ENCODE measurements around the gene OR5H1.
"Not testable (repeated sequence)": the region's sequence is repeated elsewhere in the genome, so short reads cannot be mapped to it uniquely, and the experiment has no call there.

Gene OR5H1

GRCh38 chr3:98130421-98130820 lies at the start of gene OR5H1:
Gene OR5H1, plus strand, starts transcription at chr3:98130721. Its CDS starts 1,977 bp downstream, at chr3:98132698.
- DNase-seq = no peak

GRCh38 chr3:98086873-98087272 lies 43.6 kb upstream of the OR5H1 start, which contains the start of gene OR5AC2:
Gene OR5AC2, plus strand, starts transcription at chr3:98087173. Its CDS starts 0 bp downstream, at chr3:98087173.
- DNase-seq = no peak

GRCh38 chr3:98095882-98096281 lies 34.6 kb upstream of the OR5H1 start:
- DNase-seq = no peak

DNA sequence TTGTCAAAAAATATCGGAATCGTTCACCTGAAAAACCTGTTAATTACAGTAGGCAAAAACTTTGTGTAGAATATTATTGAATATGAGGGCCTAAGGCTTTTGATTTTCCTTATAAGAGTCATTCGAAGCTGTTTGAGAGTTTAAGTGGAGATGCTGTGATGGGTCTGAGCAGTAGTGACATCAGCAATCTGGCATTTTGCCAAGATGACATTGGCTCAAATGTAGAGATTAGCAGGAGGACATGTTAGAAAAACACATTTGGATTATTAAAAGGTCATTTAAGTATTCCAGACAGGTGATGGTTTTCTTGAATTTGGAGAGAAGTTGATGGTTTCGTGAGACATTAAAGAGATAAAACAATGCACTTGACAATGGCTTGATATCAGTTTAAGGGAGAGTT lies 30.7 kb upstream of the OR5H1 start:
- DNase-seq = no peak

- DNase-seq = no peak
Observed at GRCh38 chr3:98108162-98108561, 22.4 kb upstream of the OR5H1 start.

GRCh38 chr3:98109807-98110549 lies 20.5 kb upstream of the OR5H1 start:
- no peak for DNase-seq

- DNase-seq = no peak
Observed at GRCh38 chr3:98110550-98110908, 20.0 kb upstream of the OR5H1 start.

DNA sequence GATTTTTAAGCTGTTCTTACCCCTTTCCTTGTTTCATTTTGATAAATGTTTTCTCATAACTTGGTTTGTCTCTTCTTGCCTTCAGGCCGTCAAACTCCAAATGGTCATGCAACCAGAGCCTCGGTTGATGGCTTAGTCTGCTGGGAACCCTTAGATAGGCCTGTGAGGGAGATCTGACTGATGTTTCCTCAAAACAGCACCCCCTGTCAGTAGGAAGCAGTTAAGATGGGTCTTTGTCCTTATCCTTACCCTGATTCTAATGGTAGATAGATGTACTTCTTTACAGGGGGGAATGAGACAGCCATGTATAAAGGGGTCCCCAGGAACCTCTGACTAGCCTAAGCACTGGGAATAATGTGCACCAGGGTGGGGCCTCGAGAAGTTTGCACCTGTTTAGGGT lies 16.3 kb upstream of the OR5H1 start:
- DNase-seq = no peak

- DNase-seq = no peak
Observed at GRCh38 chr3:98115717-98116116, 14.8 kb upstream of the OR5H1 start.

- DNase-seq = no peak
Observed at GRCh38 chr3:98136631-98137030, 6.1 kb downstream of the OR5H1 start.

DNA sequence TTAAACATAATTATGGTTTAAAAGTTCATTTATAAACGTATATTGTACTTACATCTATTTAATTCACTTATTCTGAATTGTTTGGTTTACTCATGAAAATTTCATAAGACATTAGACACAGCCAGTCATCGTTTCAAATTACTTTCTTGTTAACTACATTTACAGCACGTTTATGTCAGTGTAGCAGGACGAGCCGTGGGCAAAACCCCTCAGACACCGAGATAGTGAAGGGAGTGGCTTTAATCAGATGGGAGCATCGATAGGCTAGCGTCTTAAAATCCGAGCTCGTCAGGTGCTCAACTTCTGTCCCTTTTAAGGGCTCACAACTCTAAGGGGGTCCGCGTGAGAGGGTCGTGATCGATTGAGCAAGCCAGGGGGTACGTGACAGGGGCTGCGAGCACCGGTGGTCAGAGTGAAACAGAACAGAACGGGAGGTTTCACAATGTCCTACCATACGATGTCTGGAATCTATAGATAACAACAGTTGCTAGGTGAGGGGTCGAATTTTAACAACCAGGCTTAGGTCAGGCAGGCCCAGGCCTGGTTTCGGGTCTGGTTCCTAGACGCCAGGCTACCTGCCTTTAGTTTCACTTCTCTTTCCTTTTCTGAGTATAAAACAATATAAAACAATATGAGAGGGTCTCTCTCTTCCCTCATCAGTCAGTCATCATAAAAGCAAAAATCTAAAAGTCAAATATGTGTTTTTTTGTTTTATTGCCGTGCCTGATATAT lies 7.5 kb downstream of the OR5H1 start:
- DNase-seq = not testable (repeated sequence)

- no peak for DNase-seq
Observed at GRCh38 chr3:98140531-98140930, 10.0 kb downstream of the OR5H1 start.

DNA sequence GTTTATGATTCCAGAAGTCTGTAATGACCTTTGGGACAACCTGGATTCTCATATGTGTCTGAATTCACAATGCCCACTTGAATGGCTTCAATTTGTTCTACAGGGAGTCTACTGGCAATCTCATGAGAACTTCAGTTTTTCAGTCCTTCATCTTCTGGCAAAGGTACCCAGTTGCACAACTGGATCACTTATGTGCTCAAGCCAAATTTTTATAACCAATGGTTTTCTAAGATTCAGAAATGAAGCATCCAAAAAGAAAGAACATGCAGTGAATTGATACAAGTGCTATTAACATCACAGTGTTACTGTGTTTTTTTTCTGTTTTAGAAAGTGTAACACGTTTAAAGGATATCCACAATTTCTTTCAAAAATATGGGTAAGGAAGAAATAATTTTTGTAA lies 16.7 kb downstream of the OR5H1 start, which contains the start of gene OR5H14:
TSS of gene OR5H14 (plus strand) at position 301 of the 400 bp plus-strand sequence. CDS start 1,907 bp downstream, outside the sequence.
- no peak for DNase-seq

- DNase-seq = no peak
Observed at GRCh38 chr3:98148751-98149150, 18.2 kb downstream of the OR5H1 start.

- DNase-seq = not testable (repeated sequence)
Observed at GRCh38 chr3:98149456-98149855, 18.9 kb downstream of the OR5H1 start.

- no peak for DNase-seq
Observed at GRCh38 chr3:98151241-98151640, 20.7 kb downstream of the OR5H1 start.

GRCh38 chr3:98166396-98166795 lies 35.9 kb downstream of the OR5H1 start, which contains the start of gene OR5H15:
Gene OR5H15, plus strand, starts transcription at chr3:98166696. Its CDS starts 2,004 bp downstream, at chr3:98168700.
- DNase-seq = no peak

- no peak for DNase-seq
Observed at GRCh38 chr3:98171071-98171470, 40.5 kb downstream of the OR5H1 start.

DNA sequence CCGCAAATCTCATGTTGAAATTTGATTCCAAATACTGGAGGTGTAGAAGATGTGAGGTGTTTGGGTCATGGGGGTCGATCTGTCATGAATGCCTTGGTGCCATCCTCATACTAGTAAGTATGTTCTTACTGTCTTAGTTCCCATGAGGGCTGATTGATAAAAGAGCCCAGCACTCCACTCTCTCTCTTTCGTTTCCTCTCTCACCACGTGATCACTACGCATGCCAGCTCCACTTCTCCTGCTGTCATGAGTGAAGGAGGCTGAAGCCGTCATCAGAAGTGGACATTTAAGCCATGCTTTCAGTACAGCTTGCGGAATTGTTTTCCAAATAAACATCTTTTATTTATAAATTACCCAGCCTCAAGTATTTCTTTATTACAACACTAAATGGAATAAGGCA lies 42.1 kb downstream of the OR5H1 start:
- DNase-seq = no peak

DNA sequence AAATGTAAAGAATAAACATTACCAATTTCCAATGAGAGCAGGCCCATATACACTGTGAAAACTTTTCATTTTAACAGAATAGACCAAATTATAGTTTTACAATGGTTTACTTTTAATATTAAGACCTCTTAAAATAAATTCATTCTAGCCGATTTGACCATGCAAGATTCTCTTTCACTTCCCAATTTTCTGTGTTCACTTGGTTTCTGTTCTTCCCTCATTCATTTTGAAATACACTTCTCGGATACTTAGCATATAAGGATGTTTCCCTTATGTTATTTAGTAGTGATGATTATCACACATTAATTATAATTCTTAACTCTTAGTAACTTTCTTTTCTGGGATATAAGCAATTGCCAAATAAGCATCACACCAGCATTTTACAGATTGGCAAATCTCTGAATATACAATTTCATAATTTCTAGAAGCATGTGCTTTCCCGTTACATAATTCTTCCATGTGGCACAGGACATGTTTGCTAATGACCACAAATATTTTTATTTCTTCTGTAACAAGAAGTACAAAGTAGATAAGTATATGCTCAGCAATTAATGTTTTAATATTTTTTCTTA lies 49.9 kb downstream of the OR5H1 start:
- DNase-seq = no peak

GRCh38 chr3:98182196-98182595 lies 51.7 kb downstream of the OR5H1 start:
- DNase-seq = no peak

GRCh38 chr3:98185180-98185579 lies 54.7 kb downstream of the OR5H1 start:
- no peak for DNase-seq
